ENCODE results near the gene DHX8.
"Not testable (repeated sequence)": the region's sequence is repeated elsewhere in the genome, so short reads cannot be mapped to it uniquely, and the experiment has no call there.

Gene DHX8

GRCh38 chr17:43461185-43461584 is 22.6 kb upstream of the DHX8 start:
- in situ Hi-C loops (cut with MboI; ENCODE audit: low sequenced_read_pairs), result no loop called here

GRCh38 chr17:43462569-43462968 is 21.2 kb upstream of the DHX8 start:
- in situ Hi-C loops (cut with MboI; ENCODE audit: low sequenced_read_pairs), result not testable (repeated sequence)

- in situ Hi-C loops (cut with MboI; ENCODE audit: low sequenced_read_pairs), result no loop called here
Observed at GRCh38 chr17:43463241-43463640, 20.5 kb upstream of the DHX8 start.

GRCh38 chr17:43464046-43464445 is 19.7 kb upstream of the DHX8 start:
- in situ Hi-C loops (cut with MboI; ENCODE audit: low sequenced_read_pairs), result no loop called here

GRCh38 chr17:43465049-43465448 is 18.7 kb upstream of the DHX8 start:
- in situ Hi-C loops (cut with MboI; ENCODE audit: low sequenced_read_pairs), result no loop called here

- in situ Hi-C loops (cut with MboI; ENCODE audit: low sequenced_read_pairs), result no loop called here
Observed at GRCh38 chr17:43467981-43468581, 15.7 kb upstream of the DHX8 start.

- in situ Hi-C loops (cut with MboI; ENCODE audit: low sequenced_read_pairs), result no loop called here
Observed at GRCh38 chr17:43468691-43469139, 15.1 kb upstream of the DHX8 start.

GRCh38 chr17:43469145-43469544 is 14.6 kb upstream of the DHX8 start:
- in situ Hi-C loops (cut with MboI; ENCODE audit: low sequenced_read_pairs), result no loop called here

GRCh38 chr17:43471585-43472160 is 12.1 kb upstream of the DHX8 start:
- in situ Hi-C loops (cut with MboI; ENCODE audit: low sequenced_read_pairs), result no loop called here

- in situ Hi-C loops (cut with MboI; ENCODE audit: low sequenced_read_pairs), result no loop called here
Observed at GRCh38 chr17:43475494-43476089, 8.2 kb upstream of the DHX8 start.

- in situ Hi-C loops (cut with MboI; ENCODE audit: low sequenced_read_pairs), result not testable (repeated sequence)
Observed at GRCh38 chr17:43476306-43476705, 7.5 kb upstream of the DHX8 start.

- in situ Hi-C loops (cut with MboI; ENCODE audit: low sequenced_read_pairs), result no loop called here
Observed at GRCh38 chr17:43477832-43478634, 5.7 kb upstream of the DHX8 start.

- in situ Hi-C loops (cut with MboI; ENCODE audit: low sequenced_read_pairs), result loop anchor here (5.0 kb wide), 1 partner anchor 78 kb away; no protein-coding TSS in a partner anchor
Observed at GRCh38 chr17:43479948-43480347, 3.8 kb upstream of the DHX8 start.

GRCh38 chr17:43482103-43483012 is 1.4 kb upstream of the DHX8 start:
- in situ Hi-C loops (cut with MboI; ENCODE audit: low sequenced_read_pairs), result loop anchor here (5.0 kb wide), 1 partner anchor 80 kb away; no protein-coding TSS in a partner anchor

GRCh38 chr17:43490621-43491020 is 6.8 kb downstream of the DHX8 start:
- in situ Hi-C loops (cut with MboI; ENCODE audit: low sequenced_read_pairs), result no loop called here

- in situ Hi-C loops (cut with MboI; ENCODE audit: low sequenced_read_pairs), result not testable (repeated sequence)
Observed at GRCh38 chr17:43509440-43509839, 25.7 kb downstream of the DHX8 start.

- in situ Hi-C loops (cut with MboI; ENCODE audit: low sequenced_read_pairs), result not testable (repeated sequence)
Observed at GRCh38 chr17:43511199-43511598, 27.4 kb downstream of the DHX8 start.

GRCh38 chr17:43515656-43516055 is 31.9 kb downstream of the DHX8 start:
- in situ Hi-C loops (cut with MboI; ENCODE audit: low sequenced_read_pairs), result no loop called here

GRCh38 chr17:43517161-43517560 is 33.4 kb downstream of the DHX8 start:
- in situ Hi-C loops (cut with MboI; ENCODE audit: low sequenced_read_pairs), result no loop called here

- in situ Hi-C loops (cut with MboI; ENCODE audit: low sequenced_read_pairs), result no loop called here
Observed at GRCh38 chr17:43517615-43518386, 34.0 kb downstream of the DHX8 start.
